CD8-positive, alpha-beta memory T cell (primary cell): ENCODE results near the gene PKN2. TPM values are rescaled to one million over a fixed set of nuclear protein-coding genes. Genes with fewer than 3 reads are reported as not detected.
"Not testable (repeated sequence)": the region's sequence is repeated elsewhere in the genome, so short reads cannot be mapped to it uniquely, and the experiment has no call there.

Experiments
- CTCF ChIA-PET: fragments of 350-600 bp; sonication (Branson Sonifier 250); formaldehyde crosslinking; loops from one replicate; lab custom pipeline; 2021; ENCODE audit warnings: antibody characterized with exemption; lab: Charles Lee
- POLR2A ChIA-PET: fragments of 350-600 bp; sonication (Branson Sonifier 250); formaldehyde crosslinking; loops from one replicate; lab custom pipeline; 2021; ENCODE audit warnings: antibody characterized with exemption; lab: Charles Lee
- DNase-seq, 5 donors: peaks; one replicate each; pipeline versions ENCODE4 v3.0.0 to v3.0.0-alpha.2; 2020 to 2022; ENCODE audit warnings: mixed read lengths in 1 of 5
- H3K27ac ChIP-seq: one replicate; pipeline ENCODE4 v1.7.0; 2013; ENCODE audit warnings: low read depth, mild to moderate bottlenecking, low read length, moderate library complexity
- H3K27me3 ChIP-seq: 2 replicates; pipeline ENCODE4 v1.7.0; 2013; ENCODE audit warnings: low read length, mild to moderate bottlenecking; ENCODE audit not compliant: insufficient read depth, poor library complexity, severe bottlenecking
- H3K36me3 ChIP-seq: 2 replicates; pipeline ENCODE4 v1.7.0; 2013; ENCODE audit warnings: mild to moderate bottlenecking, low read length, moderate library complexity; ENCODE audit not compliant: insufficient read depth
- H3K4me1 ChIP-seq: 2 replicates; pipeline ENCODE4 v1.7.0; 2013; ENCODE audit warnings: mild to moderate bottlenecking, low read length, moderate library complexity; ENCODE audit not compliant: insufficient read depth
- H3K4me3 ChIP-seq: 2 replicates; pipeline ENCODE4 v1.7.0; 2013; ENCODE audit warnings: mild to moderate bottlenecking, low read length
- H3K9me3 ChIP-seq: 2 replicates; pipeline ENCODE4 v1.7.0; 2013; ENCODE audit warnings: mild to moderate bottlenecking, low read length
- H3K27ac Mint-ChIP-seq, 8 donors: one replicate each; pipeline ENCODE4 v1.8.0; 2020 to 2021; ENCODE audit warnings: mixed read lengths in 8 of 8, mild to moderate bottlenecking in 6 of 8, inconsistent platforms in 3 of 8, moderate library complexity in 3 of 8
- H3K27me3 Mint-ChIP-seq, 2 donors: one replicate each; pipeline ENCODE4 v1.8.0; 2020 to 2021; ENCODE audit warnings: mixed read lengths in 2 of 2, mild to moderate bottlenecking in 1 of 2, moderate library complexity in 1 of 2
- H3K36me3 Mint-ChIP-seq, 3 donors: one replicate each; pipeline ENCODE4 v1.8.0; 2020 to 2021; ENCODE audit warnings: mixed read lengths in 3 of 3, inconsistent platforms in 1 of 3, mild to moderate bottlenecking in 1 of 3
- H3K4me1 Mint-ChIP-seq, 3 donors: one replicate each; pipeline ENCODE4 v1.8.0; 2020 to 2021; ENCODE audit warnings: mixed read lengths in 3 of 3, inconsistent platforms in 1 of 3, mild to moderate bottlenecking in 1 of 3
- H3K4me3 Mint-ChIP-seq, 7 donors: one replicate each; pipeline ENCODE4 v1.8.0; 2020 to 2021; ENCODE audit warnings: mixed read lengths in 7 of 7, mild to moderate bottlenecking in 6 of 7, moderate library complexity in 4 of 7, inconsistent platforms in 2 of 7
- H3K9me3 Mint-ChIP-seq, 5 donors: one replicate each; pipeline ENCODE4 v1.8.0; 2020 to 2022; ENCODE audit warnings: mixed read lengths in 5 of 5, mild to moderate bottlenecking in 3 of 5, moderate library complexity in 2 of 5, inconsistent platforms in 1 of 5
- polyA plus RNA-seq: library from polyadenylated mRNA; unstranded; fragments of 300-500 nt; fragmentation: Illumina TruSeq; gene quantifications from one replicate; pipeline ENCODE4 v1.2.3, GENCODE V29; 2021
- total RNA-seq, 2 experiments: library from RNA; stranded (reverse); gene quantifications; one replicate each; pipeline ENCODE4 v1.2.3, GENCODE V29; 2021

The PKN2 gene
- total and polyA plus RNA-seq, 3 experiments from 2014 or later: 8.0 to 17.8 (median 14.8) TPM

- peaks cover 0 to 55% (median 5%) of the 10 kb centered on the region in 3 donors for H3K36me3 Mint-ChIP-seq
- Histone ChIP-seq H3K9me3 (no peaks in the 10 kb centered on the region), H3K36me3 (peaks cover 10% of the 10 kb centered on the region), H3K27ac (no peak overlapping the region), H3K4me3 (no peak overlapping the region), H3K4me1 (peaks cover 27% of the 10 kb centered on the region), H3K27me3 (no peaks in the 10 kb centered on the region)
- ChIA-PET CTCF (interaction anchor here (0.8 to 3.9 kb wide), 9 partner anchors 10 to 230 kb away, joined by 3 to 20 read pairs (median 4); partner anchors contain the start of genes GTF2B and PKN2), POLR2A (no interaction called here)
- no peak overlapping the region for H3K4me3 Mint-ChIP-seq
- H3K27ac Mint-ChIP-seq: peak overlapping the region in 5 of 8 donors; percentile 26 to 82 (median 68)
- no peaks in the 10 kb centered on the region for H3K27me3 Mint-ChIP-seq
- no peaks in the 10 kb centered on the region for H3K9me3 Mint-ChIP-seq
- no peak for DNase-seq
- H3K4me1 Mint-ChIP-seq: peaks cover 45 to 80% (median 68%) of the 10 kb centered on the region in 3 donors
These were observed 193.8 kb downstream of the PKN2 start for GRCh38 chr1:88877911-88878310.

- no peak overlapping the region for H3K4me3 ChIP-seq
- ChIA-PET CTCF (interaction anchor here (0.8 to 3.9 kb wide), 5 partner anchors 10 to 221 kb away, joined by 3 to 20 read pairs (median 4); partner anchors contain the start of gene PKN2), POLR2A (no interaction called here)
- peaks cover 16% of the 10 kb centered on the region for H3K36me3 ChIP-seq
- H3K27me3 ChIP-seq: no peaks in the 10 kb centered on the region
- Mint-ChIP-seq H3K4me1 (peaks cover 49 to 82% (median 73%) of the 10 kb centered on the region in 3 donors), H3K4me3 (no peak overlapping the region), H3K27me3 (no peaks in the 10 kb centered on the region), H3K36me3 (peaks cover 0 to 59% (median 5%) of the 10 kb centered on the region in 3 donors), H3K9me3 (no peaks in the 10 kb centered on the region), H3K27ac (peak overlapping the region in 4 of 8 donors; percentile 36 to 70 (median 66))
- DNase-seq: no peak
- H3K4me1 ChIP-seq: peaks cover 35% of the 10 kb centered on the region
- no peaks in the 10 kb centered on the region for H3K9me3 ChIP-seq
- H3K27ac ChIP-seq: no peak overlapping the region
These were observed 194.7 kb downstream of the PKN2 start for GRCh38 chr1:88878731-88879130.

- H3K27me3 Mint-ChIP-seq, H3K4me3 ChIP-seq, DNase-seq, H3K9me3 ChIP-seq, H3K27ac ChIP-seq, H3K9me3 Mint-ChIP-seq, H3K27me3 ChIP-seq, POLR2A ChIA-PET, H3K4me3 Mint-ChIP-seq: not testable (repeated sequence)
- Mint-ChIP-seq H3K36me3 (peaks cover 0 to 64% (median 5%) of the 10 kb centered on the region in 3 donors), H3K4me1 (peaks cover 39 to 76% (median 70%) of the 10 kb centered on the region in 3 donors), H3K27ac (peak overlapping the region in 1 of 8 donors; percentile 23)
- H3K4me1 ChIP-seq: peaks cover 33% of the 10 kb centered on the region
- CTCF ChIA-PET: interaction anchor here (1.3 kb wide), 1 partner anchor 17 kb away, joined by 6 read pairs; no protein-coding TSS in a partner anchor
- peaks cover 27% of the 10 kb centered on the region for H3K36me3 ChIP-seq
These were observed 196.6 kb downstream of the PKN2 start for GRCh38 chr1:88880717-88881116.

- DNase-seq: no peak
- POLR2A ChIA-PET: no interaction called here
- Mint-ChIP-seq H3K27ac (peak overlapping the region in 3 of 8 donors; percentile 4 to 58 (median 5)), H3K4me1 (peaks cover 46 to 73% (median 71%) of the 10 kb centered on the region in 3 donors), H3K9me3 (no peaks in the 10 kb centered on the region), H3K27me3 (no peaks in the 10 kb centered on the region), H3K36me3 (peaks cover 0 to 74% (median 9%) of the 10 kb centered on the region in 3 donors), H3K4me3 (peak overlapping the region in 4 of 7 donors; percentile 0 to 18 (median 8))
- no peaks in the 10 kb centered on the region for H3K9me3 ChIP-seq
- peaks cover 21% of the 10 kb centered on the region for H3K4me1 ChIP-seq
- no peak overlapping the region for H3K27ac ChIP-seq
- no peak overlapping the region for H3K4me3 ChIP-seq
- H3K36me3 ChIP-seq: peaks cover 34% of the 10 kb centered on the region
- H3K27me3 ChIP-seq: no peaks in the 10 kb centered on the region
- CTCF ChIA-PET: no interaction called here
These were observed 199.1 kb downstream of the PKN2 start for GRCh38 chr1:88883156-88883555.

Other genes with a start within 250 kb of the PKN2 start
- gene GTF2B, start 207.3 kb downstream of the PKN2 start, total RNA-seq: 10 to 100 TPM; 39.9 to 40.7 TPM
- 49.9 TPM for gene GTF2B, start 207.3 kb downstream of the PKN2 start, polyA plus RNA-seq